ENCODE results near the gene PCBP3.

PCBP3 gene

DNA sequence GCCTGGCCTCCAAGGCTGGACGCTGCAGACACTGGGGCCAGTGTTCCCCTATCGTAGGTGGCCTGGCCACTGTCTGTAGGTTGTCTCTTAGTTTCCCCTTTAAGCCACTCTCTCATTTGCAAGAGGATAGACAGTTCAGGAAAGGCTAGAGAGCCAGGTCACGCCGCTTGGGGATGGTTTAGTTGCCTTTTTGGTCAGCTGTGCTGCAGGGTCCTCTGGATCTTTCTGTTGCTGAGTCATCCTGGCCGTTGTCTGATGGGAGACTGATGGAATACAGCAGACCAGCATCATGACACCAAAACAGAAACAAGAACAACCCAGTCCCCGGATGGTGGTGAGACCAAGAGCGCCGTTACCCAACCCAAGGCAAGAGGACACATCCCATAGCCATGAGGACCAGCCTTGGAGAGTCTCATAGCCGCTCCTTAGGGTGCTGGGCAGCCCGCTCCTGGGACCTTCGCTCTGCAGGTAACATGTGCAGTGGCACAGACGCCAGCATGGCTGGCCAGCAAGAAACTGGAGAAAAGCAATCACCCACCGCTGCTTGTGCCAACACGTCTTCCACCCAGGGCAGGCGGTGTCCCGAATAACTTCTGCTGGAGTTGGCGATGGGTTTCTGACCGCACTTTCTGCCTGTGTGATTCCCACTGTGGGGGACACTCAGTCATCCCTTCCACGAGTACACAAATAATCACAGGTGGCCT, 258.9 kb downstream of the PCBP3 start:
- Histone ChIP-seq H3K79me1 (ENCODE audit: low read length) (no peaks in the 10 kb centered on the region), H2AFZ (ENCODE audit: insufficient read depth, low read length, poor library complexity) (no peak overlapping the region), H2AK5ac (ENCODE audit: low read length) (no peak overlapping the region), H3K9ac (ENCODE audit: low read length) (no peak overlapping the region), H4K91ac (ENCODE audit: low read depth, low read length) (no peak overlapping the region), H3K36me3 (ENCODE audit: control insufficient read depth in 1 of 2, insufficient read depth in 2 of 2, low read length in 2 of 2) (no peaks in the 10 kb centered on the region), H2BK12ac (ENCODE audit: low read length) (no peak overlapping the region), H3K14ac (ENCODE audit: low read length) (no peak overlapping the region), H3K4me1 (ENCODE audit: control insufficient read depth in 1 of 2, insufficient read depth in 2 of 2, low read length in 2 of 2) (peaks cover 0 to 4% of the 10 kb centered on the region in 2 experiments), H3K23ac (ENCODE audit: low read length) (no peak overlapping the region), H4K12ac (ENCODE audit: low read depth, low read length) (no peak overlapping the region), H3K4me2 (ENCODE audit: low read length) (no peak overlapping the region), H3K9me3 (ENCODE audit: insufficient read depth, low read depth, low read length) (peaks cover 5% of the 10 kb centered on the region), H2BK120ac (ENCODE audit: insufficient read depth, low read length, poor library complexity) (no peak overlapping the region), H3K79me2 (ENCODE audit: control insufficient read depth, insufficient read depth, low read length, poor library complexity) (no peaks in the 10 kb centered on the region), H2BK5ac (ENCODE audit: low read depth, low read length, poor library complexity) (no peak overlapping the region), H4K8ac (ENCODE audit: low read depth, low read length) (no peak overlapping the region), H3K18ac (ENCODE audit: low read length) (no peak overlapping the region), H3K4me3 (ENCODE audit: low read depth, low read length) (no peak overlapping the region), H3K27ac (ENCODE audit: low read depth, low read length) (no peak overlapping the region), H3K4ac (ENCODE audit: low read depth, low read length) (no peak overlapping the region), H3K27me3 (ENCODE audit: insufficient read depth, low read length) (no peaks in the 10 kb centered on the region)
- no peak for DNase-seq
- no CpG with 5 or more reads among the region's 19 CpGs for WGBS (ENCODE audit: extremely low coverage, insufficient coverage, insufficient read length)

- Histone ChIP-seq H2BK5ac (ENCODE audit: low read depth, low read length, poor library complexity) (no peak overlapping the region), H3K79me2 (ENCODE audit: control insufficient read depth, insufficient read depth, low read length, poor library complexity) (no peaks in the 10 kb centered on the region), H4K12ac (ENCODE audit: low read depth, low read length) (no peak overlapping the region), H3K23ac (ENCODE audit: low read length) (no peak overlapping the region), H3K27me3 (ENCODE audit: insufficient read depth, low read length) (no peaks in the 10 kb centered on the region), H3K4ac (ENCODE audit: low read depth, low read length) (no peak overlapping the region), H3K4me3 (ENCODE audit: low read depth, low read length) (no peak overlapping the region), H4K91ac (ENCODE audit: low read depth, low read length) (no peak overlapping the region), H2BK12ac (ENCODE audit: low read length) (no peak overlapping the region), H3K4me1 (ENCODE audit: control insufficient read depth in 1 of 2, insufficient read depth in 2 of 2, low read length in 2 of 2) (peaks cover 0 to 4% of the 10 kb centered on the region in 2 experiments), H4K8ac (ENCODE audit: low read depth, low read length) (no peak overlapping the region), H3K79me1 (ENCODE audit: low read length) (no peaks in the 10 kb centered on the region), H3K9me3 (ENCODE audit: insufficient read depth, low read depth, low read length) (peaks cover 4% of the 10 kb centered on the region), H2AFZ (ENCODE audit: insufficient read depth, low read length, poor library complexity) (no peak overlapping the region), H3K4me2 (ENCODE audit: low read length) (no peak overlapping the region), H2AK5ac (ENCODE audit: low read length) (no peak overlapping the region), H3K14ac (ENCODE audit: low read length) (no peak overlapping the region), H3K27ac (ENCODE audit: low read depth, low read length) (no peak overlapping the region), H3K36me3 (ENCODE audit: control insufficient read depth in 1 of 2, insufficient read depth in 2 of 2, low read length in 2 of 2) (no peaks in the 10 kb centered on the region), H3K9ac (ENCODE audit: low read length) (no peak overlapping the region), H3K18ac (ENCODE audit: low read length) (no peak overlapping the region), H2BK120ac (ENCODE audit: insufficient read depth, low read length, poor library complexity) (no peak overlapping the region)
- no CpG with 5 or more reads among the region's 12 CpGs for WGBS (ENCODE audit: extremely low coverage, insufficient coverage, insufficient read length)
- DNase-seq, result no peak
These were observed 261.7 kb downstream of the PCBP3 start for GRCh38 chr21:45905196-45905595.

GRCh38 chr21:45906196-45906805, 262.8 kb downstream of the PCBP3 start:
- H2BK5ac ChIP-seq (ENCODE audit: low read depth, low read length, poor library complexity), result no peak overlapping the region
- H3K4me2 ChIP-seq (ENCODE audit: low read length), result no peak overlapping the region
- no peaks in the 10 kb centered on the region for H3K36me3 ChIP-seq (ENCODE audit: control insufficient read depth in 1 of 2, insufficient read depth in 2 of 2, low read length in 2 of 2)
- no peaks in the 10 kb centered on the region for H3K27me3 ChIP-seq (ENCODE audit: insufficient read depth, low read length)
- no peaks in the 10 kb centered on the region for H3K79me1 ChIP-seq (ENCODE audit: low read length)
- H3K18ac ChIP-seq (ENCODE audit: low read length), result no peak overlapping the region
- H2BK12ac ChIP-seq (ENCODE audit: low read length), result no peak overlapping the region
- no peak overlapping the region for H2AK5ac ChIP-seq (ENCODE audit: low read length)
- no peaks in the 10 kb centered on the region for H3K4me1 ChIP-seq (ENCODE audit: control insufficient read depth in 1 of 2, insufficient read depth in 2 of 2, low read length in 2 of 2)
- no peak overlapping the region for H3K4me3 ChIP-seq (ENCODE audit: low read depth, low read length)
- no peak overlapping the region for H3K23ac ChIP-seq (ENCODE audit: low read length)
- no peak for DNase-seq
- no peak overlapping the region for H4K12ac ChIP-seq (ENCODE audit: low read depth, low read length)
- H3K14ac ChIP-seq (ENCODE audit: low read length), result no peak overlapping the region
- peaks cover 3% of the 10 kb centered on the region for H3K9me3 ChIP-seq (ENCODE audit: insufficient read depth, low read depth, low read length)
- WGBS (ENCODE audit: extremely low coverage, insufficient coverage, insufficient read length), result no CpG with 5 or more reads among the region's 19 CpGs
- no peak overlapping the region for H4K8ac ChIP-seq (ENCODE audit: low read depth, low read length)
- H3K4ac ChIP-seq (ENCODE audit: low read depth, low read length), result no peak overlapping the region
- no peak overlapping the region for H2BK120ac ChIP-seq (ENCODE audit: insufficient read depth, low read length, poor library complexity)
- H2AFZ ChIP-seq (ENCODE audit: insufficient read depth, low read length, poor library complexity), result no peak overlapping the region
- H3K27ac ChIP-seq (ENCODE audit: low read depth, low read length), result no peak overlapping the region
- no peak overlapping the region for H3K9ac ChIP-seq (ENCODE audit: low read length)
- H3K79me2 ChIP-seq (ENCODE audit: control insufficient read depth, insufficient read depth, low read length, poor library complexity), result no peaks in the 10 kb centered on the region
- no peak overlapping the region for H4K91ac ChIP-seq (ENCODE audit: low read depth, low read length)

DNA sequence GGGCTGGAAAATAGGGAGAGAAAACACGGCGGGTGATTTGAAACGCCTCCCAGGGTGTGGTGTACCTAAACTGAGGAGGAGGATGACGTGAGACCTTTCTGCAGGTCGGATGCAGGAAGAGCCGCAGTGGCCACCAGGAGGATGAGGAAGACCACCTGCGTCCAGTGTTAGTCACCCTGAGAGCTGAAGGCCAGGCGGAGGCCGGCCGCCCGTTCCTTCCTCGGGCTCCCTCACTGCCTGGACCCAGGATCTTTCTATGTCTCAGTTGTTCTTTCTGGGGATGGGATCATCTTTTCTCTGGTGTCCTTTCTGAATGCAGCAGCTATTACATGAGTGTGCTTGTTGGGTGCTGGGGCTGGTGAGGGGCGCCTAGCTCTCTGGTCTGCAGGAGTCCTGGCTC, 263.3 kb downstream of the PCBP3 start:
- Histone ChIP-seq H2AFZ (ENCODE audit: insufficient read depth, low read length, poor library complexity) (no peak overlapping the region), H3K18ac (ENCODE audit: low read length) (no peak overlapping the region), H3K27me3 (ENCODE audit: insufficient read depth, low read length) (no peaks in the 10 kb centered on the region), H2AK5ac (ENCODE audit: low read length) (no peak overlapping the region), H4K91ac (ENCODE audit: low read depth, low read length) (no peak overlapping the region), H4K12ac (ENCODE audit: low read depth, low read length) (no peak overlapping the region), H3K4ac (ENCODE audit: low read depth, low read length) (no peak overlapping the region), H3K23ac (ENCODE audit: low read length) (no peak overlapping the region), H3K4me3 (ENCODE audit: low read depth, low read length) (no peak overlapping the region), H3K27ac (ENCODE audit: low read depth, low read length) (no peak overlapping the region), H3K79me2 (ENCODE audit: control insufficient read depth, insufficient read depth, low read length, poor library complexity) (no peaks in the 10 kb centered on the region), H3K4me2 (ENCODE audit: low read length) (no peak overlapping the region), H3K36me3 (ENCODE audit: control insufficient read depth in 1 of 2, insufficient read depth in 2 of 2, low read length in 2 of 2) (no peaks in the 10 kb centered on the region), H3K79me1 (ENCODE audit: low read length) (no peaks in the 10 kb centered on the region), H4K8ac (ENCODE audit: low read depth, low read length) (no peak overlapping the region), H3K4me1 (ENCODE audit: control insufficient read depth in 1 of 2, insufficient read depth in 2 of 2, low read length in 2 of 2) (no peaks in the 10 kb centered on the region), H2BK5ac (ENCODE audit: low read depth, low read length, poor library complexity) (no peak overlapping the region), H3K9ac (ENCODE audit: low read length) (no peak overlapping the region), H3K14ac (ENCODE audit: low read length) (no peak overlapping the region), H2BK120ac (ENCODE audit: insufficient read depth, low read length, poor library complexity) (no peak overlapping the region), H3K9me3 (ENCODE audit: insufficient read depth, low read depth, low read length) (peaks cover 4% of the 10 kb centered on the region), H2BK12ac (ENCODE audit: low read length) (no peak overlapping the region)
- DNase-seq, result no peak
- no CpG with 5 or more reads among the region's 13 CpGs for WGBS (ENCODE audit: extremely low coverage, insufficient coverage, insufficient read length)
